TTC549 (cell line): ENCODE measurements around the gene FAM9C.
"Not testable (repeated sequence)": the region's sequence is repeated elsewhere in the genome, so short reads cannot be mapped to it uniquely, and the experiment has no call there.

Experiments used
- FAIRE-seq: peaks from 2 replicates; lab custom pipeline; 2012; peaks lifted over from hg19 to GRCh38; lab: Jason Lieb, UNC

FAM9C gene

DNA sequence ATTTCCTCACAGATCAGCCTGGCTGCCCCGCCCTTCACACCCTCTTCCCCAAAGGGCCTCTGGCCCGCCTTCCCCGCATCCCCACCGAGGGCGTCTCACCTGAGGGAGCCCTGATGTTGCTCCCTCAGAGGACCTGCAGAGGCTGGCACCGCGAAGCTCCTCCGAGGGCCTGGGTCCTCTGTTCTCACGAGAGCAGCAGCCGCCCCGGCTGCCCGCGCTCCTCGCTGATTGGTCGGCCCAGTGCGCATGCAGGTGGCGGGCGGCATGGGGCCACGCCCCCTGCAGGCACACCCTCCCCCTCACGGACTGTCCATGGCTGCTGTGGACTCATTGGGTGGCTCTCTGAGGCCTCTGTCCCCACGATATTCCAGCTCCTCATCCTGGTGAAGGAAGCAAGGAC, at the start of gene FAM9C:
FAM9C (minus strand) TSS at position 180 of the 400 bp plus-strand sequence. CDS start 831 bp downstream, outside the sequence.
- FAIRE-seq = no peak

DNA sequence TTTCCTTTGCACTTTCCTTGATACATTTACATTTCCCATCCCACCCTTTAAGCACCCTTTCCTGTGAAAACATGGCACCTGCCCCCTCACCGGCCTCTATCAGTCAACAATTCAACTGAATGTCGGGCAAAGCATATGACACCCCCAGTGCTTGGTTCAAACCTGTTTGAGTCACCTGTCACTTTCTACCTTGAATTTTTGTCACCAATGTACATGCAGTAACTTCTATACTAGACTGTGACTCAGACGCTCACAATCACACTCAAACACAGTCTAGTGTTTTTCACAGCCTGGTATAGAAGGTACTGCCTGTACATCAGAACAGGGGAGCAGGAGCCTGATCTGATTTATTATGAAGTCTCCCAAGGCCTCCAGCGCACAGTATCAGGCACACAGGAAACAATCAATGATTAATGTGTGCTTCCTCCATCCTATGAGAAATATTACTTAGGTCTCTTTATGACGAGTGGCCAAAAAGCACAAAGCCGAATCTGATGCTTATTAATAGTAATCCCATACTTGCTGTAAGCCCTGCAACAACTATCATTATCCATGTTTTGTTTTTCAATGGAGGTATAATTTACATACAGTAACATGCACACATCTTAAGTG, 49.2 kb upstream of the FAM9C start:
- FAIRE-seq = no peak

DNA sequence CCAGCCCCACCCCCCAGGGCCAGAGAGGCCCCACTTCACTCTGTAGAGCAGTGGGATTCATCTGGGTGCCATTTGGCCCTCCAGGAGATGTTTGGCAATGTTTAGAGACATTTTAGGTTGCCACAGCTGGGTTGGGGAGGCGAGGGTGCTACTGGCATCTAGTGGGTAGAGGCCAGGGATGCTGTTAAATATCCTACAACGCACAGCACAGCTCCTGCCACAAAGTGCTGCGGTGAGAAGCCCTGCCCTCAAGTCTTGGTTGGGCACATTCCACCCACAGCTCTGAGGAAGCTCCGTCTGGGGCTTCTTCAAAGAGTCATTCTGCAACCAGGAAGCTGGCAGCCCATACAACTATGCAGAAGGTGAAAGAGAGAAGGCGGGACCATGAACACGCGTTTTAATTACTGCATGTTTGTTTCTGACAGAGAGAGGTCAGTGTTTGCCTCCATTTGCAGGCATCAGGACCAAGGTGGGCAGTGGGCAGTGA, 48.1 kb upstream of the FAM9C start:
- no peak for FAIRE-seq

DNA sequence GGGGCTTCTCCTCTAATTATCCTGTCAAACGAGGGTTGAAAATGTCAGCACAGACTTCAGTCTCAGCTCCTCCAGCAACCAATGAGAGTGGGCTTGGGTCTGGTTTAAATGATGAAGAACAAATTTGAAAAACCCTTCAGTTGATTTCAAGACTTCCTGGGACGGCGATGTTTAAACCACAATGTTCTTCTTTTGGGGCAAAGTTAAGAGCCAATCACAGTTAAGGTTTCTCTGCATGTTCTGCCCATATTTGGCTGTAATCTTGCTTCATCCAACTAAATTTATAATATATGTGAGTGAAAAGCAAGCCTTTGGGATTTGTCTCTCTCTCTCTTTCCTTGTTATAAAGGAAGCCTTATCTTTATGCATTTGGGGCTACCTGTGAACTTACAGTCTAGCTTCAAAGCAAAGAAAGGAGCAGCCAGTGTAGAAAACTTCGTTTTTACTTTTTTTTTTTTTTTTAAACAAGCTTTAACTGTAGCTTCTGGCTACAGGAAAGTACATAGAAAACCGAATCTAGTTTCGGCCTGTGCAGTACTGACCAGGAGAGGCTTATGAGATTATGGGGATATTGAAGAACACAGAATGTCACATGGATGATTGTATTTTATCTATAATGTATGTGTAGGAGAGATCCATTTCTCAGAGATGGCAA, 46.8 kb upstream of the FAM9C start:
- FAIRE-seq = no peak

DNA sequence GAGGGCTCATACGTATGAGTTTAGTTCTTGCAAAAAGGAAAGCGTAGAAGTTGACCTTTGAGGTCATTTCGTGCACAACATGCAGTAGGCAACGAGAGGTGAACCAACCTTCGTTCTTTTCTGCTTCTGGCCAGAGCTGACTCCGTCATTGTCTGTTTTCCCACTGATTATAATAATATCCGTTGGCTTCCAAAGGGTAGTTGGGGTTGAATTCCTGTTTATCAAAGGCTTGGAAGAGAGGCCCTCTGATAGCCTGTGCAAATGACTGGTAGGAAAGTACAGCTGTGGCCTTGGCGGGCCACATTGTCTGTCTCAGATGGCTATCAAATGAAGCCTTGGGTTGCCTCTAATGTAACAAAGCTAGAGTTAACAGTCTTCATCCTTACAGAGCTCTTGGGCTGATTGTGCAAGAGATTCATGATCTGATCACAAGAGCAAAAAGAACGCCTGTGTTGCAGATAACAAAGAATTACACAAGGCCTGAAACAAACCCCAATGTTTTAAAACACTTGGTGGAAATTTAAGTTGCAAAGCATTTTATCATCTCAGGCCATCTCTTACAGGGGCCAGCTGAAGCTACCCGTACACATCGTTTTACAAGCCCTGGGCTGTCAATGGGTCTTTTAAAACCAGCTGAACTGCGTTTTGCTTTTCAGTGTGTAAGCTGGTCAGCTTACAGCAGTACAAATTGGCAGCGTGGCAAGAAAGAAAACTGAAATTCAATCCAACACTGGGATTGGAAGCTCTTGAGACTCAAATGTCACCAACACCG, 46.1 kb upstream of the FAM9C start:
- no peak for FAIRE-seq

DNA sequence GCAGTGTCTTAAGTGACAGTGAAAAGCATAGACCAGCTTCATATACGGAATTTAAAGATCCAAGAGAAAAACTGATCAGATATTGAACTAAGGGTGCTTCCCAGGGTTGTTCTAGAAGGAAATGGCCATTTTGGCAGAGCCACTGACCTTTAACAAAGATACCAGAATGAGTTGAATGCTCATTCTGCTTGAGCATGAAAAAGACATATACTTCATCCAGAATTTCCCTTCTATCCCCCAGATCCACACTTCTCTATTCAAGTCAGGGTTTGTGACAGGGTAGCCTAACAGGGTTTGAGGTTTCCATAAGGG, 45.6 kb upstream of the FAM9C start:
- FAIRE-seq = no peak

DNA sequence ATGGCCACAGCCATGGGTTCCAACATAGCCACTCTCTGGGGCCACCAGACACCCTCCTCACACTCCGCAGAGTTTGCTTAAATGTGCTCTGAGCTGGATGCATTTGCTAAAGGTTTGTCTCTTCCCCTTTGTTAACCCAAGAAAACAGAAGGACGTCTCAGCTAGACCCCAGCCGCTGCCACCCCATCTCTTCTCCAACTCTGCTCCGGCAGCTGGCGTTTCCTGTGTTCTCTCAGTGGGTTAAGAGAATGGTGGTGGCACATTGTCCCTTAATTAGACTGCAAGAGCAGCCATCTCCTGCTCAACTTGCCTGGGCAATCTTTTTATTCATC, 43.7 kb upstream of the FAM9C start:
- FAIRE-seq = no peak

DNA sequence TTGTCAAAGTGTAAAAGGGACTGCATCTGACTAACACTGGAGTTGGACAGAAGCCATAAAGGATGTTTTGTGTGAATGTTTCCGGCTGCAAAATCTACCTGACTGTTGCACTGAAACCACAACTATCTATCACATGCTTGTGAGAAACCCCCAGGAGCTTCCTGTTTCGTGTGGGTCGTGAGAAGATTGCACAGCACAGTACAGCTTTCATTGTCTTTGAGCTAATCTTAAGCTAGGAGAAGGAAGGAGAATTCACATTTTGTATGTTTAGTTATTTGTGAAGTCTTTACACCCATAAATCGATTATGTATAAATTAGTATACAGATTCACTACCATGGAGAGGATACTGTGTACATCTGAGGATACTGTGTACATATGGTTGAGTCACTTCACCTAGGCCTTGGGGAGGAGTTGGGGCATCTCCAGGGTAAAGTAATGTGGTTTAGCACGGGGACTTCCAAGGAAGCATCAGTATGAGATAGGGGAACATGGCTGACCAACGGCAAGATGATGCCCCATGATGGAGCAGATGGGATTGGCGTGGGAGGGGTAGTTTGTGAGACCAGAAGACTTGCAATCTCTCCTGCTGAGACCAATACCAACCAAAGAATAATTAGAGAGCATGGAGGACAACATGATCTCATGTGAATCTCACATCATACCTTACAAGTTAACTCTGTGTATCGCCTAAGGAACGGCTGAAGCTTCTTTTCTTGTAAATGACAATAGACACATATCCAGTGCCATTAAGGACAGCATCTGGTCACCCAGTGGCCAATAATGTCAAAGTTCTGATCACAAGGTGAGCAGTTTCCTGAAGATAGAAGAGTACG, 43.1 kb upstream of the FAM9C start:
- FAIRE-seq = no peak

DNA sequence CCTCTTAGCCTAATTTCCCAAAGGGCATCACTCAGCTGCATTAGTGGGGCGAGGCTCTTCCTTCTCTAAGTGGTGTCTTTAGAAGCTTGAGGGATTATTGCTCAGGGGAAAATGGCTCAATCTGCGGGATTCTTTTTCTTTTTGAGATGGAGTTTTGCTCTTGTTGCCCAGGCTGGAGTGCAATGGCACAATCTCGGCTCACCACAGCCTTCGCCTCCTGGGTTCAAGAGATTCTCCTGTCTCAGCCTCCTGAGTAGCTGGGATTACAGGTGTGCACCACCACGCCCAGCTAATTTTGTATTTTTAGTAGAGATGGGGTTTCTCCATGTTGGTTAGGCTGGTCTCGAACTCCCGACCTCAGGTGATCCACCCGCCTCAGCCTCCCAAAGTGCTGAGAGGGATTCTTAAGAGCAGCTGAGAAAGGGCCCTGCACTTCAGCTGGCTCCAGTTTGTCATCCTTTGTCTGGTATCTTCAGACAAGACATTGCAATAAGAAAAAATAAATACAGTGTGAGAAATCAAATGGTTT, 42.4 kb upstream of the FAM9C start:
- FAIRE-seq = not testable (repeated sequence)

DNA sequence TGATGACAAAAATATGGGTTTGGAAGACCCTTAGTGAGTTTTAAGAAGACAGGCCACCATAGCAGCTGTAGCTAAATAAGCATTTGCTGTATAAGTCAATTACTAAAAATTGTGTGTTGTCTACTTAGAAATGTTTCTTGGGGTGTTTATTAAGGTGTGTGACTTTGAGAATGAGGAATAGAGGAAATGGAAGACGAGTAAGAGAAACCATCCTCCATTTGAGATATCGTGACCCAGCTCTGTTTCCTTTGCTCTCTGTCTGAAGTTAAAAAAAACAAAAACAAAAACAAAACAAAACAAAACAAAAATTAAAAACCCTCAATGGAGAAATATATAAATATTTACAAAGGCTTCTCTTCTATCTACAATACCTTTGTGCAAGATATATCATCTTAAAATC, 41.7 kb upstream of the FAM9C start:
- FAIRE-seq = no peak

DNA sequence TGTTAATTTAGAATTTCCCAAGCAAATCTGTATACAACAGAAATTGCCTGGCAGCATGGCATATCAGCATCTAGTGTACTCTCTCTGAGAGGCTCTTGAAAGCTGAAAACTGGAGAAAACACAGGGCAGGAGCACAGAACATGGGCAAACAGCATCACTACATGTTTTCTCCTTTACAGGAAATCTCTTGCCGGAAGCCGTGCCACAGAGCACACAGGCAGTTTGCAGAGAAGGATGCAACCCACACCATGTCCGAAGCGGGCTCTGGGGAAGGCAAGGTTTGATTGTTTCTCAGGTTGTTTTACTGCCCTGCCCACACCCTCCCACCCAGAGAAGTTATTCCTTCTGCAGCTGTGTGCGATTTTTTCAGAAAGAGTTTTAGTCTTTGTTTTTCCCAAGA, 41.1 kb upstream of the FAM9C start:
- no peak for FAIRE-seq

DNA sequence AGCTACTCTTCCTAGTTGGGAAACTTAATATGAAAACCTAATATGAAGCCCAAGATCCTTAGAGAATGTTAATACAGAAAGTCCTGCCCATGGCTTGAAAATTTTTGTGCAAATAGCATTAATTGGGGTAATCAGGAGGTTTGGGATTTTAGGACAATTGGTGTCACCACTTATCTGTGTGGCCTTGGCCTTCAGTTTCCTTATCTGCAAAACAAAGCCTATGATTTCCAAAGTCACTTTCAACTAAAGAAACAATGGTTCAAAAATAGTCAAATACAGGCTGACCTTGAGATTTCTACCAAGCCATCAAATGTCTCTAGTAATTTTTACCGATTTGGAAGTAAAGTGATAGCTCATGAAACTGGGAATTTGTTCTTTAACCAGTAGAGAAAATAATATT, 40.2 kb upstream of the FAM9C start:
- FAIRE-seq = no peak

DNA sequence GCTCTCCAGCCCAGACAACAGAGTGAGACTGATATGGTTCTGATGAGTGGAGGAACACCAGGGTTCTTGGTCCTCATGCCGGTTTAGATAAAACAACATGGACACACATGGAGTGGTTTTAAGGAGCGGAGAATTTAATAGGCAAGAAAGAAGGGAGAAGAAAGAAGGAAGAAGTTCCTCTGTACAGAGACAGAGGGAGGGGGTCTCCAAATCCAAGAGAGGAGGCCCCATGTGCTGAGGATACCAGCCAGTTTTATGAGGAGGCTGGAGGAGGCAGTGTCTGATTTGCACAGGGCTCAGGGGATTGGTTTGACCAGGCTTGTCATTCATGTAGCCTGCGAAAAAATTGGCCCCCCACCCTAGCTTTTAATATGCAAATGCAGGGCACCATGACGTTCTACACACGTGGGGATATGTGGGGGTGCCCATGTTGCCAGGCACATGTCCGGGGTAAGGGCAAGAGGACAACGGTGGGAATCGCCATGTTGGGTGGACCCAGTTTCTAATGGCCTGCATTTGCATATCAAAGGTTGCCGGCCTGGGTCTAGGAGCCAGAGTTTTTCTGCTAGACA, 39.4 kb upstream of the FAM9C start:
- not testable (repeated sequence) for FAIRE-seq

DNA sequence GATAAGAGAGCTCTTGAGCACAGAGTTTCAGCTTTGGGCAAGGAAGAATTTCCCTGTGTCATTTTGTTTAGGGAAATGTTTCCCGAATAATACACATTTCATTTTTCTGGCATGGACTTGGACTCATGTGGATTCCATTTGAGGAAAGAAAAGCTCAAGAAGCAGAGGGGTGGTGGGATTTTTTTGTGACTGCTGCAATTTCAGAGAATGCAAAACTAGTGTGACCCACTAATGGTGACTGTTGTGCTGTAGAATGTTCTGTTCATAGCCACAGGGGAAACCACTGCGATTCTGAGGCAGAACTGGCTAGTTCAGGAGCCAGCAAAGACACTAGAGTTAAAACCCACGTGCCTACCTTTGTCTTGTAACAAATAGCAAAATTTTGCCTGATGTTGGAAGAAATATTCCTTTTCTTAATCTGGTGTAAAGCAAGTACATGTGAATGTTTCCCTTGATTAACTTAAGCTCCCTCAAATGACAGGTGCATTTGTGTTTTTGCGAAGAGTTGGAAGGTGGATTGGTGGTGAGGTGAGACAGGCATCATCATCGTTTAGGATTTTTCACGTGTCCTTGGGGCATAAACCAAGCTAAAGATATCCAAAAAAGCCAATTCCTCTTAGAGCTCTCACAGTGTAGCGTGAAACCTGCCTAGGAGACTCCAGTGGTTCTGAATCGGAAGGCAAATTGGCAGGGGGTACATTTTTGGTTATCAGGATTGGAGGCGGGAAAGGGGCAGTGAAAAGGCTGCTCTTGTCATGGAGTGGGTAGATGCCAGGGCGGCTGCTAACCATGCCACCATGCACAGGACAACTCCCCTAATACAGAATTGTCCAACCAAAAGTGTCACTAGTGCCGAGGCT, 38.0 kb upstream of the FAM9C start:
- no peak for FAIRE-seq

DNA sequence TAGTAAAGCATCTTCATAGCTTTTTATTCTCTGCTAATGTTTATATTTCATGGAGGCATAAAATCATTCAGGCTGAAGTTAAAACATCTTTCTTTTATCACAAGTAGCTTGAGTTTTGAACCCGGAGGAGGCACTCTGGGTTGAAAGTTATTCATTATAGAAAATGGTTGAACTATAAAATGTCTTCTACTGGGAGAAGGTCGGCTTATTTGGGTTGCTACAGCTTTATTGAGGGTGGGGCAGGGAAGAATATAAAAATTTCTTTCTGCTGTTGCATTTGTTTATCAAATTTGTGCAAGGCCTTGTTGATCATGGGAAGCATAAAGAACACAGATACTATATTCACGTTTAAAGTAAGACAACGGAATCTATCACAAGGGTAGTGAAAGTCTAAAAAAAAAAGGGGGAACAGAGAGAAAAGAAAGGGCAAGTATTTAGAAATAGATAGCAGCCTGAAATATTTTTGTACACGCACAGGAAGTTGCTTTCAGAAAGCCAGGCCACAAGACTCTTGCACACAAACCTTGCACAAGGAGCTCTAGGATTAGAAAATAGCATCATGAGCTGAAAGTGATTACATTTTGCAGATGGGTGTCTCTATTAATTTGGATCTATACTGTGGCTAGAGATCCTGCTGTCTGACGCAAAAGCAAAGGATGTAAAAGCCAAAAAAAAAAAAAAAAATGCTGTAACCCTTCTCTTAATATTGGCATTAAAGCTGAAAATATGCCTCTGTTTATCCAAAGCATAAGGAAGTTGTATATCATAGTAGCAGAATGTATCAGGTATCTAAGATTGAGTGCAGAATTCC, 37.2 kb upstream of the FAM9C start:
- no peak for FAIRE-seq

DNA sequence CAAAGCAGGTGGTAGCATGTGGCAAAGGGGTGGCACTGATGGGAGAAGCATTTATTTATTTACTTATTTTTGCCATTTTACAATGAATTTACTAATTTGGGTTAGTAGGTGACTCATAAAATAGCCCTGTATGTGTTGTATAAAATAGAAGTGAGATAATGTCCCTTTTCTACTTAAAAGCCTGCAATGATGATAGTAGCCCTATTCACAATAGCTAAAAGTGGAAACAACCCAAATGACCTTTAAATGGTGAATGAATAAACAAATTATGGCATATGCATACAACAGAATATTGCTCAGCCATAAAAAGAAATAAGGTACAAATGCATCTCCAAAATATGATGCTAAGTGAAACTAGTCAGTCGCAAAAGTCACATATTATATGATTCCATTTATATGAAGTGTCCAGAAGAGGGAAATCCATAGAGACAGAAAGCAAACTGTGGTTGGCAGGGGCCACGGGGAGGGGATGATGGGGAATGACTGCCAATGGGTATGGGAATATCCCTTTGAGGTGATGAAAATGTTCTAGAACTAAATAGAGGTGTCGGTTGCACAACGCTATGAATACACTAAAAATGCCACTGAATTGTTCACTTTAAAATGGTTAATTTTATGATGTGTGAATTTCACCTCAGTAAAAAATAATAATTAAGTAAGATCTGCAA, 35.8 kb upstream of the FAM9C start:
- FAIRE-seq = no peak

DNA sequence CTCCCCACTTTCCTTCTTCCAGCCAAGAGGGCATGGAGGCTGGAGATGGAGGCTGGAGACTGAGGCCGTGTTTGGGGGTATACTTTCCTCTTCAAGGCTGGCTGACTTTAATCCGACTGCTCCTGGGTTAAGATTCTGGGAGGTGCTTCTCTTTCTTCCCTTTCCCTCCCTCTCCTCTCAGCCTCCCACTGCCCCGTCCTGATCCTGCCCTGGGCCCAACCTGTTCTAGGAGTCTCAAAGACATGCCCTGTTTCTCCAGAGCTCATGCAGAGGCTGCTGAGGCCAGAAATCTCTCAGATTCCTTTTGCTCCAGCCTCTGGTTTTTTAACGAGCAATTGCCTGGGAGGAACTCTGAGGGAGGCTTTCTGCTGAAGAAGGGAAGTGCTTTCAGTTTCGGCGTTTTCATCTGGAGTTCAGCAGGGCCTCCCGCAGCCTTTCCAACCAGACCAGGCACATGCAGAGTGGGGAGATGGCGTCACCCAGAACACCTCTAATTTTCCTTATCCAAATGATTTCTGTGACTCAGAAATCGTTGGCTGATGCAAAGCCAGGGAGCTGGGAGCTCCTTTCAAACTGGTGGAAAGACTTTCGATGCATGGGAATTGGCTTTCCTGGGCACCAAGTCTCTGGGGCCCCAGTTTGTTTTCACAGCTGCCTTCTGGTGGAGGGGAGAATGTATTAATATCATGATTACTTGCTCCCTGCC, 34.5 kb upstream of the FAM9C start:
- FAIRE-seq = no peak

DNA sequence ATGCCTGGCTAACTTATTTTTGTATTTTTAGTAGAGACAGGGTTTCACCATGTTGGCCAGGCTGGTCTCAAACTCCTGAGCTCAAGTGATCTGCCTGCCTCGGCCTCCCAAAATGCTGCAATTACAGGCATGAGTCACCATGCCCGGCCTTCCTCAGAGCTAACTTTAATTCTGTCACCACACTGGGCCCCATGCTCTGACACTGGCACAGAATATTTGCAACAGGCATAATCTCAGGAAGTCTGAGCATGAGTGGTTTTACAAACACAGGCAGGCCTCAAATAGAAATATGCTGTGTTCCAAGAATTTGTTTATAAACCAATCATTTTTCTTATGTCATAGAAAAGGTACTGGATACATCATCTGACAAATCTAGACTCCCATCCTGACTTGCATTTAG, 32.7 kb upstream of the FAM9C start:
- FAIRE-seq = no peak
